Measurements from ENCODE around the gene EPB41L5. TPM values are rescaled to one million over a fixed set of nuclear protein-coding genes. Genes with fewer than 3 reads are reported as not detected.

The EPB41L5 gene
- total and polyA plus RNA-seq, 4 donors, result 19.7 to 88.4 (median 30.3) TPM

GRCh38 chr2:120162716-120163115 is 149.8 kb downstream of the EPB41L5 start:
- 96% methylated on average over 5 of the region's 5 CpGs for WGBS
- no peak overlapping the region for H3K9ac ChIP-seq (ENCODE audit: low read depth in 1 of 2, low read length in 2 of 2)
- no peak overlapping the region for H3K27ac ChIP-seq (ENCODE audit: low read depth in 1 of 2, low read length in 2 of 2)
- no peaks in the 10 kb centered on the region for H3K27me3 ChIP-seq (ENCODE audit: control insufficient read depth in 4 of 4, insufficient read depth in 4 of 4, low read length in 3 of 4)
- TF ChIP-seq HNF4G (IDR thresholded peaks at IDR 0.05) (no peak), NR2F2 (IDR thresholded peaks at IDR 0.05) (no peak), EGR1 (IDR thresholded peaks at IDR 0.05; ENCODE audit: low read depth in 2 of 2) (no peak), FOXA2 (IDR thresholded peaks at IDR 0.05) (no peak), ZBTB33 (IDR thresholded peaks at IDR 0.05) (no peak), RAD21 (IDR thresholded peaks at IDR 0.05) (no peak), TAF1 (conservative IDR thresholded peaks at IDR 0.05) (no peak), FOXA1 (IDR thresholded peaks at IDR 0.05) (no peak), REST (IDR thresholded peaks at IDR 0.05) (no peak), RXRA (IDR thresholded peaks at IDR 0.05) (no peak), YY1 (IDR thresholded peaks at IDR 0.05) (no peak), JUND (IDR thresholded peaks at IDR 0.05) (no peak), GABPA (IDR thresholded peaks at IDR 0.05 in 1 of 2, conservative IDR thresholded peaks at IDR 0.05 in 1 of 2) (no peak), ATF3 (IDR thresholded peaks at IDR 0.05) (no peak), MAX (IDR thresholded peaks at IDR 0.05) (no peak), SP1 (IDR thresholded peaks at IDR 0.05) (no peak), CTCF (IDR thresholded peaks at IDR 0.05; ENCODE audit: low read depth, low read length, missing input control) (no peak)
- no peak overlapping the region for H3K4me3 ChIP-seq (ENCODE audit: low read depth in 1 of 3, low read length in 3 of 3)
- H3K36me3 ChIP-seq (ENCODE audit: control insufficient read depth in 4 of 4, insufficient read depth in 3 of 4, low read depth in 1 of 4, low read length in 3 of 4), result peaks cover 1 to 13% (median 9%) of the 10 kb centered on the region in 4 donors
- DNase-seq (ENCODE audit: low spot score), result no peak
- no peaks in the 10 kb centered on the region for H3K4me1 ChIP-seq (ENCODE audit: control insufficient read depth in 4 of 4, insufficient read depth in 4 of 4, low read length in 3 of 4)
- no peaks in the 10 kb centered on the region for H3K9me3 ChIP-seq (ENCODE audit: control insufficient read depth in 4 of 4, low read length in 3 of 4)

GRCh38 chr2:120167272-120167671 is 154.4 kb downstream of the EPB41L5 start:
- no peaks in the 10 kb centered on the region for H3K4me1 ChIP-seq (ENCODE audit: control insufficient read depth in 4 of 4, insufficient read depth in 4 of 4, low read length in 3 of 4)
- no peak overlapping the region for H3K9ac ChIP-seq (ENCODE audit: low read depth in 1 of 2, low read length in 2 of 2)
- no peak overlapping the region for H3K27ac ChIP-seq (ENCODE audit: low read depth in 1 of 2, low read length in 2 of 2)
- no peak for DNase-seq (ENCODE audit: low spot score)
- no peaks in the 10 kb centered on the region for H3K27me3 ChIP-seq (ENCODE audit: control insufficient read depth in 4 of 4, insufficient read depth in 4 of 4, low read length in 3 of 4)
- 97% methylated on average over 2 of the region's 2 CpGs for WGBS
- no peaks in the 10 kb centered on the region for H3K9me3 ChIP-seq (ENCODE audit: control insufficient read depth in 4 of 4, low read length in 3 of 4)
- no peak overlapping the region for H3K4me3 ChIP-seq (ENCODE audit: low read depth in 1 of 3, low read length in 3 of 3)
- peaks cover 4 to 27% (median 23%) of the 10 kb centered on the region in 4 donors for H3K36me3 ChIP-seq (ENCODE audit: control insufficient read depth in 4 of 4, insufficient read depth in 3 of 4, low read depth in 1 of 4, low read length in 3 of 4)
- no peak for TF ChIP-seq MAX (IDR thresholded peaks at IDR 0.05)
- TF ChIP-seq HNF4G (IDR thresholded peaks at IDR 0.05), result no peak
- no peak for TF ChIP-seq FOXA1 (IDR thresholded peaks at IDR 0.05)
- TF ChIP-seq TAF1 (conservative IDR thresholded peaks at IDR 0.05), result no peak
- no peak for TF ChIP-seq NR2F2 (IDR thresholded peaks at IDR 0.05)
- no peak for TF ChIP-seq ATF3 (IDR thresholded peaks at IDR 0.05)
- no peak for TF ChIP-seq CTCF (IDR thresholded peaks at IDR 0.05; ENCODE audit: low read depth, low read length, missing input control)
- no peak for TF ChIP-seq SP1 (IDR thresholded peaks at IDR 0.05)
- no peak for TF ChIP-seq RXRA (IDR thresholded peaks at IDR 0.05)
- TF ChIP-seq YY1 (IDR thresholded peaks at IDR 0.05), result no peak
- no peak for TF ChIP-seq REST (IDR thresholded peaks at IDR 0.05)

Measured in liver (tissue), 9 donors.